GM19372 (cell line): Measurements from ENCODE around the gene INVS.
"Not testable (repeated sequence)": the region's sequence is repeated elsewhere in the genome, so short reads cannot be mapped to it uniquely, and the experiment has no call there.

Source experiments
- ATAC-seq: cut with Tn5 transposase; IDR thresholded peaks from one replicate; pipeline ENCODE4 v1.9.1; 2021; ENCODE audit warnings: mild to moderate bottlenecking, low read depth, moderate library complexity; ENCODE audit not compliant: unreplicated experiment

The INVS gene, protein sequence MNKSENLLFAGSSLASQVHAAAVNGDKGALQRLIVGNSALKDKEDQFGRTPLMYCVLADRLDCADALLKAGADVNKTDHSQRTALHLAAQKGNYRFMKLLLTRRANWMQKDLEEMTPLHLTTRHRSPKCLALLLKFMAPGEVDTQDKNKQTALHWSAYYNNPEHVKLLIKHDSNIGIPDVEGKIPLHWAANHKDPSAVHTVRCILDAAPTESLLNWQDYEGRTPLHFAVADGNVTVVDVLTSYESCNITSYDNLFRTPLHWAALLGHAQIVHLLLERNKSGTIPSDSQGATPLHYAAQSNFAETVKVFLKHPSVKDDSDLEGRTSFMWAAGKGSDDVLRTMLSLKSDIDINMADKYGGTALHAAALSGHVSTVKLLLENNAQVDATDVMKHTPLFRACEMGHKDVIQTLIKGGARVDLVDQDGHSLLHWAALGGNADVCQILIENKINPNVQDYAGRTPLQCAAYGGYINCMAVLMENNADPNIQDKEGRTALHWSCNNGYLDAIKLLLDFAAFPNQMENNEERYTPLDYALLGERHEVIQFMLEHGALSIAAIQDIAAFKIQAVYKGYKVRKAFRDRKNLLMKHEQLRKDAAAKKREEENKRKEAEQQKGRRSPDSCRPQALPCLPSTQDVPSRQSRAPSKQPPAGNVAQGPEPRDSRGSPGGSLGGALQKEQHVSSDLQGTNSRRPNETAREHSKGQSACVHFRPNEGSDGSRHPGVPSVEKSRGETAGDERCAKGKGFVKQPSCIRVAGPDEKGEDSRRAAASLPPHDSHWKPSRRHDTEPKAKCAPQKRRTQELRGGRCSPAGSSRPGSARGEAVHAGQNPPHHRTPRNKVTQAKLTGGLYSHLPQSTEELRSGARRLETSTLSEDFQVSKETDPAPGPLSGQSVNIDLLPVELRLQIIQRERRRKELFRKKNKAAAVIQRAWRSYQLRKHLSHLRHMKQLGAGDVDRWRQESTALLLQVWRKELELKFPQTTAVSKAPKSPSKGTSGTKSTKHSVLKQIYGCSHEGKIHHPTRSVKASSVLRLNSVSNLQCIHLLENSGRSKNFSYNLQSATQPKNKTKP

DNA sequence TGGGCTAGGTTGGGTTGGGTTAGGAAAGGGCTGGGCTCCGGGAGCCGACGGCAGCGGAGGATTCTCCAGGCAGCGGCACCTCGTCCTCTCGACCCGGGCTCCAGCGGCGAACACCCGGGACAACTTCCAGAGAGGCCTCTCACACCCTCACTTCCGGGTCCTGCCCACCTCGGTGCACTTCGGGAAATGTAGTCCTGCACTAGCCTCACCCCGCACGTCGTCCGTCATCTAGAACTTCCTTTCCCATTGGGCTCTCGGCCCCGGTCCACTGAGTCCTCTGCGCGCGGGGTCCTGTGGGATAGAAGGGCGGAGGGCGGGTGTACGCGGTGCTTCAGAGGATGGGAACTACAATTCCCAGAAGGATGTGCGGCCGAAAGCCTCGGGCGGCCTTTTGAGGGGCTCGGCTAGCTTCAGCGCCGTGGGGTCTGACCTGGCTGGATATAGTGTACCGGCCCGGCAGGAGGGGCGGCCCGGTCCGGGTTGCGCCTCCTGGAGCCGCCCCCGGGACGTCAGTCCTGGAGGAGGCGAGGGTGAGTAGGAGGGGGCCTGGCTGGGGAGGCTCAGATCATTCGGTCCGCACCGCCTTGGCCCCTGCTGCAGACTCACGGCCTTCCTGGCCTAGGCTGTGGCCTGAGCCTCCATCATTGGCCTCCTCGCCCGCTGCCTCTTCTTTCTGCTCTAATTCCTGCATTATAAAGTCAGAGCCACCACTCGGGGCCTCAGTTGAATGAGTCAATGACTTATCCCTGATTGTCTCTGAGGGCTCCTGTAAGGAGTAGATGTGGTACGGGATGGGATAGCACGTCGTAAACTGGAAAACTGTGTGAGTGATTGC lies at the start of gene INVS, which contains the start of gene ERP44:
INVS (plus strand) TSS at position 357 of the 835 bp plus-strand sequence. CDS start 5,279 bp downstream, outside the sequence.
ERP44 (minus strand) TSS at position 114 of the 835 bp plus-strand sequence. CDS start 160 bp downstream, outside the sequence.
- ATAC-seq: peak; percentile 97

DNA sequence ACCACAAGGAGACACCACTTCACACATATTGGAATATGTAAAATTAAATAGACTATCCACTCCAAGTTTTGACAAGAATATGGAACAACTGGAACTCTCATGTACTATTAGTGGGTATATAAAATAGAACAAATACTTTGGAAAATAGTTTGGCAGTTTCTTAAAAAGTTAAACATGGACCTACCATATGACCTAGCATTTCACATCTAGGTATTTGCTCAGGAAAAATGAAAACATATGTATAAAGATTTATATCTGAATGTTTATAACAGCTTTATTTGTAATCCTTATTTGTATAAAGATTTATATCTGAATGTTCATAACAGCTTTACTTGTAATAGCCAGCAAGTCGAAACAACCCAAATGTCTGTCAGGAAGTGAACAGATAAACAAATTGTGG lies 49.5 kb upstream of the INVS start:
- no peak for ATAC-seq

DNA sequence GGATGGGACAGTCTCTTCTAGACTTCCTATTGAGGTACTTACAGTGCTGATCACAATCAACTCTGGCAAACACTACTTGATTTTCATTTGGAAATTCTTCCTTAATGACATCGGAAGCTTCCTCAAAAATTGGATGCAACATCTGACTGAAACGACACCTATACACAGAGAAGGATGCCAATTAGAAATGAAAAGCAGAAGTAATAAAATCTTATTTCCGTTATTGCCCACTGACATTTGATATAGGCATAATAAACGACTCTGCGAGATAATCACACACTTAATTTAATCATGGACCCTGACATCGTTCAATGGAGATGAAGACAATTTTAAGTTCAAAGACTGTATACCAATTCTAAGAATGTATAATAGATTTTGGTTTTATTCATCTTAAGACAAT lies 46.7 kb upstream of the INVS start:
- no peak for ATAC-seq

DNA sequence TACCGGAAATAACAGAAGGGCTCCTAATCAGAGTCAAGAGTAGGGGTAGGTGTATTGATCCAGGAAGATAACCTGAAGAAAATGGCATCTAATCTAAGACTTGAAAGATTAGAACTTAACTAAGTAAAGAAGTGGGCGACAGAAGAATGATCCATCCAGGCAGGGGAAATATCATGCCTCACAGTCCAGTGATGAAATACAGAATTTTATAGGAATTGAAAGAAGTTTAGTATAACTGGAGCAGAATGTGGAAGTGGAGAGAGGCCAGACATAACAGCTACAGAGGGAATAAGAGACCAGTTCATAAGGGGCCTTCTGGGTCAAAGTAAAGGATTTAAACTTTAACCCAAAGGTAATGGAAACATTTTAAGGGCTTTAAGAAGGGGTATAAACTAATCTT lies 42.5 kb upstream of the INVS start:
- ATAC-seq: no peak

DNA sequence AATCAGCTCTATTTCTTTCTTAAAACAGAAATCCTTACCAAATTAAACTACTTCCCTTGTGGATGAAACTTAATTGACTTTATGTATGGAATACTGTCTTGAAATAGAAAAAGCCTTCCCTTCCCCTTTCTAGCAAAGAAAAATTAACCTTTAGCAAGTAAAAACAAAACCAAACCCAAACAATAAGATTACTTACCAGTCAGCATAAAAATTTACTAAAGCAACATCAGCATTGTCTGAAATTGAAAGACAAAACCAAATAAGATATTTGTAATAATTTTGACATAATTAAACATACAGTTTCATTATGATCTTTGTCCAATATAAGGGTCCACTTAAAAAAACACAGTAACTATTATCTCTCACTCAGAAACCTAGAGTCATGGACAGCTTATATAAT lies 41.4 kb upstream of the INVS start:
- no peak for ATAC-seq

DNA sequence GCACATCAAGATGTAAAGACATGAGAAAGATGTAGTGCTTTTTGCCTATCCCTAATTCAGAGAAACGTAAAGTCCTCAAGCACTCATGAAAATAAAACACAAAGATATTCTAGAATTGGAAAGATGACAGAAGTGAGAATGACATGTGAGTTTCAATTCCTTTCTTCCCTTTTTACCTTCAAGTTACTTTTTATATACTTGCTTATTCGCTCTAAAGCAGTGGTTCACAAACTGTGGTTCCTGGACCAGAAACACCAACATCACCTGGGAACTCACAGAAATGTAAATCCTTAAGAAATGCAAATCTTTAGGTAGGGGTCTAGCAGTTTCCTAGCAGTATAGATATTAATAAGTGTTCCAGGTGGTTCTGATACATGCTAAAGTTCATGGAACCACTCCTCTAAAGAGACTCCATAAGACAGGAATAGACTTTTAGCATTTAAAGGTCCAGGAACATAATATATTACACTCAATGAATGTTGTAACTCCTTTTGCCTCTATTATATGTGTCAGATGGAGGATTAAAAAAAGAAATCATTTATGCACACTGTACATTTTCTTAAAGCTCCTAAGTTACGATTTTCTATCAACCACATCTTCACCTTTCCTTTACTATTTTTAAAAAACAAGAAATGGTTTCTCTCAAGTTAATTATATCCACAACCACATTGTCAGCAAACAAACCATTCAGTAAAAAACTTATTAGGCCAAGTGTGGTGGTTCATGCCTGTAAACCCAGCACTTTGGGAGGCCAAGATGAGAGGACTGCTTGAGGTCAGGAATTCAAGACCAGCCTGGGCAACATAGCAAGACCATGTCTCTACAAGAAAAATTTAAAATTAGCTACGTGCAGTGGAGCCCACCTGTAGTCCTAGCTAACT lies 40.1 kb upstream of the INVS start:
- peak; percentile 76 for ATAC-seq

DNA sequence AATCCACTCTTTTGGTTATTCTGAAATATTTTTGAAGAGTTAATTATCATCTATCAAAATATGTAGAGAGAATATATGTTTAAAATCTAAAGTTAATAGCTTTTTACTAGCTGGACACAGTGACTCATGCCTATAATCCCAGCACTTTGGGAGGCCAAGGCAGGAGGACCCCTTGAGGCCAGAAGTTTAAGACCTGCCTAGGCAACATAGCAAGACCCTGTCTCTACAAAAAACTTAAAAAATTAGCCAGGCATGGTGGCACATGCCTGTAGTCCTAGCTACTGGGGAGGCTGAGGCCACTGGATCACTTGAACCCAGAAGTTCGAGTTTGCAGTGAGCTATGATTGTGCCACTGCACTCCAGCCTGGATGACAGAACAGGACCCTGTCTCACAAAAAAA lies 36.4 kb upstream of the INVS start:
- ATAC-seq: not testable (repeated sequence)

DNA sequence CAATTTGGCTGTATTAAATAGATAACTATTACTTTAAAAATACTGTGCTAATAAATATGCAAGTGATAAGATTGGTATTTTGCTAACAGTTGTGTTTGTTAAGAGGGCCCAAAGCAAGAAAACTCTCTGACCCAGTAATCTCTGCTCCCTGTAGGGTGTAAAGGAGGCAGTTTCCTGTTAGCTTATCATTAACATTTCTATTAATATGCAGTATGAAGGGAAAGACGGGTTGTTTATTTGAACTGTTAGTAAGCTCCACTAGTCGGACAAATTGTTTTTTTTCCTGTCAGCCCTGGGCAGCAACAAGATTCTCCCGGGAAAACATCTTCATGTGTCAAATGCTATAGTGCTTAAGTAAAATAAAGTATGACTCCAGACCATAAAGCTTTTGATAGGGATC lies 35.9 kb upstream of the INVS start:
- no peak for ATAC-seq

DNA sequence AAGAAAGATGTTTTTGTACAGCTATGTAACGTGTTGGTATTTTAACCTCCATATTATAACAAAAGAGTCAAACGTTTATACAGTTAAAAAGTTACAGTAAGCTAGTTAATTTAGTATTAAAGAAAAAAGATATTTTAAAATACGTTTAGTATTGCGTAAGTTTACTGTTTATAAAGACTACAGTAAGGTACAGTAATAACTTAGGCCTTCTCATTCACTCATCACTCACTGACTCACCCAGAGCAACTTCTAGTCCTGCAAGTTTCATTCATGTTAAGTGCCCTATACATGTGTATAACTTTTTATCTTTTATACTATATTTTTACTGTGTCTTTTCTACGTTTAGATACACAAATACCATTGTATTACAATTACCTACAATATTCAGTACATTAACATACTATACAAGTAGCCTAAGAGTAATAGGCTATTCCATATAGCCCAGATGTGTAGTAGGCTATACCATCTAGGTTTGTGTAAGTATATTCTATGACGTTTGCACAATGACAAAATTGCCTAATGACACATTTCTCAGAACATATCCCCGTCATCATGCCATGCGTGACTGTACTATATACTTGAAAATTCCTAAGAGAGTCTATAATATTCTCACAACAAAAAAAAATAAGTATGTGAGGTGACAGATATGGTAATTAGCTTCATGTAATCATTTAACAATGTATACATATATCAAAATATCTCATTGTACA lies 34.0 kb upstream of the INVS start:
- no peak for ATAC-seq

DNA sequence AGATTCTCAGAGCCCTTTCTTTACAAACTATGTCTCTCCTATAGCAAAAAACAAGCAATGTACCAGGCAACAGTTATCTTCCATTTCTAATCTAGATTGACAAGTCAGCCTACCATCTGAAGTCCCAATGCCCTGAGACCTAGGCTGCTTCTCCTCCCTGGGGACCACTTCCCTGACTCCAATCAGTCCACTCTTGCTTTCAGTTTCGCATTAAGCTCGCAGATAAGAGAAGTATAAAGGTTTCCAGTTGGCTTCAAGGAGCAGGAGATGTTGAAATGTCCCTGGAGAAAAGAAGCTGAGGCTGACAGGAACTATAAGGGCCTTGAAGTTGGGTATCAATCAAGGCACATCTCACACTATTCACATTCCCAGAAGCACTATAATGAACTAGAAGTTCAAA lies 32.5 kb upstream of the INVS start:
- no peak for ATAC-seq

DNA sequence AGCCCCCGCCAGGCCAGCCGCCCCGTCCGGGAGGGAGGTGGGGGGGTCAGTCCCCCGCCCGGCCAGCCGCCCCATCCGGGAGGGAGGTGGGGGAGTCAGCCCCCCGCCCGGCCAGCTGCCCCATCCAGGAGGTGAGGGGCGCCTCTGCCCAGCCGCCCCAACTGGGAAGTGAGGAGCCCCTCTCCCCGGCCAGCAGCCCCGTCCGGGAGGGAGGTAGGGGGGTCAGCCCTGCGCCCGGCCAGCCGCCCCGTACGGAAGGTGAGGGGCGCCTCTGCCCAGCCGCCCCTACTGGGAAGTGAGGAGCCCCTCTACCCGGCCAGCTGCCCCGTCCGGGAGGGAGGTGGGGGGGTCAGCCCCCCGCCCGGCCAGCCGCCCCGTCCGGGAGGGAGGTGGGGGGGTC lies 31.1 kb upstream of the INVS start:
- not testable (repeated sequence) for ATAC-seq

DNA sequence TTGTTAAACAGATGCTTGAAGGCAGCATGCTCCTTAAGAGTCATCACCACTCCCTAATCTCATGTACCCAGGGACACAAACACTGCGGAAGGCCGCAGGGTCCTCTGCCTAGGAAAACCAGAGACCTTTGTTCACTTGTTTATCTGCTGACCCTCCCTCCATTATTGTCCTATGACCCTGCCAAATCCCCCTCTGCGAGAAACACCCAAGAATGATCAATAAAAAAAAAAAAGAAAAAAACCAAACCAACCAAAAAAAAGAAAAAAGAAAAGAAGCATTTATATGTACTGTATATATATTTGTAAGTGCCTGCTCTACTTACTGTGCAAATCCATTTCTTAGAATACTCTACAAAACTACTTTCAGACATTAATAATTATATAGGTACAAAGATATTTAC lies 30.0 kb upstream of the INVS start:
- ATAC-seq: not testable (repeated sequence)

DNA sequence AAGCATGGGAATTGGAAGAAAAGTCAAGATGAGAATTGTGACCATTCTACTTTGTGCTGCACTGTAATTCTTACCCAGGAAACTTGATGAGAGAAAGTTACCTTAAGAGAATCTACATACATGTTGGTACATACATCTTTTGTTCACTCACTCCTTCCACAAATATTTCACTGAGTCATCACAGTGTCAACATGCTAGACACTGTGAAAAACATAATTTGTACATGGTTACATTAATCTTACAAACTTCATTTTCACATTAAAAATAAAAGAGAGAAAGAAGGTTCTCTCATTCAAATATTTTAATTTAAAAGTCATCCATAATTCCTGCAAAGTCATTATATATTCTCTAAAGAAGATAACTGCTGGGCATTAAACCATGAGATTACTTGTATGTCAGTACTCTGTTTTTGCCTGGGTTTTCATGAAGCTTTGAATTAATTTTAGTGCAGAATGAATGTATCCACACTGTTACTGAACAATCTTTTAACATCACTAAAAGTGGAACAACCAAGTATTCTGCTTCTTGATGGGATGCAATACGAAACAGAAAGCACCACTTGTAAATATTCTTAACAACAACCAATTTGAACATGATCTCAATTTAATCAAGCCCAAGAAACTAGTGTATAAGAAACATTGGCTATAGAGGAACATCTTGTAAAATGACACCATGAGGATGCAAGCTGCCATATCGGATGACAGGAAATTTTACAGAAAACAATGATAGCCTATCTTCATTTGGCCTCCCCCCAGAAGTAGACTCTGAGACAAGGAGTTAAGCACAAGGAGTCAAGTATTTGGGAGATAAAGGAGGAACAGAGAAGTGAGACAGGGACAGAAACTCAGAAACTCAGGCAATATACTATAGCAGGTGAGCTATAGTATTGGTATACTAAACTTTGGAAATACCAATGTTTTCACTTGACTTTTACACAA lies 28.7 kb upstream of the INVS start:
- no peak for ATAC-seq

DNA sequence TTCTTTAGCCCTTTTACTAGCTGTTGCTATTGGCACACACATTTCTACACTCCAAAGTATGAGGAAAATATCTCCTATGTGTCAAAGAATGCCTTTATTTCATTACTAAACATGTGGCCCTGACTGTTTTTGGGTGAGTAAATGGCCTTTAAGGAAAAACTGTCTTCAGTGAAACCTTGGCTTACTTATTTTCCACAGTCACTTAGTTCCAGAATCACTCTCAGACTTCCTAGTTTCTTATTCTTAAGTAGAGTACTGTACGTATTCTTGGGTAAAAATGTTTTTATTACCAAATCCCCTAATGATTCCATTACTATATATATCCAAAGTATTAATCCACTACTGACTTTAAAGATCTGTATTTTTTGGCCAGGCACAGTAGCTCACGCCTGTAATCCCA lies 27.8 kb upstream of the INVS start:
- ATAC-seq: no peak

DNA sequence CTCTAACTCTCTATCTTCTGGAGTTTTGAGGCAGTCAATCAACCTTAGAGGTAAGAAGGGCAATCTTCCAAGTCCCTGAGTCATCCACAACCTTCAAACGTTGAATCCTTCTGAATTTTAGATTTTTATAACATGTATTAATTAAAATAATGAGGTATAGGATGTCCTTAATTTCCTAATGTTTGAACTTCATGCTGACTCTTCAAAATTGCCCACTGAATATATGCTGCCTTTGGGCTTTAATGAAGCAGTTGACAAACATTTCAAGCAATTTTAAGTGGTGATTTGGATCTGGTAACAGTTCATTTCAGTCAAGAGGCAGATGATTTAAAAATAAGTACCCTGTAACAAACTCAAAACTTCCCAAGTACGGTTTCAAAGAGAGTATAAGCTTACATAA lies 26.2 kb upstream of the INVS start:
- ATAC-seq: no peak

DNA sequence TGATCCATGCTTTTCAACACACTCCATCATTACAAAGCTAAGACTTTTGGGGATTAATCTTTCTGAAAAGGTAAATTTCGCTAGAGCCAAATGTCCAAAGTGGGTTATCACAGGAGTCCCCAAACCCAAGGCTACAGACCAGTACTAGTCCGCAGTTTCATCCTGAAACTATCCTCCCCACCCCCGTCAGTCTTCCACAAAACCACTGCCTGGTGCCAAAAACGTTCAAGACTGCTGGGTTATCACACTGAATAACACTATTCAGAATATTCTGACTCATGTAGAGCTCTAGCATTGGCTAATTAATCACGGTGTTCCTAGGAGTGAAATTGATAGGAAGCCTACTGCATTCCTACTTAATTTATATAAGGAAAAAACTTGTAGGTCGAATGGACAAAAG lies 24.9 kb upstream of the INVS start:
- ATAC-seq: no peak

DNA sequence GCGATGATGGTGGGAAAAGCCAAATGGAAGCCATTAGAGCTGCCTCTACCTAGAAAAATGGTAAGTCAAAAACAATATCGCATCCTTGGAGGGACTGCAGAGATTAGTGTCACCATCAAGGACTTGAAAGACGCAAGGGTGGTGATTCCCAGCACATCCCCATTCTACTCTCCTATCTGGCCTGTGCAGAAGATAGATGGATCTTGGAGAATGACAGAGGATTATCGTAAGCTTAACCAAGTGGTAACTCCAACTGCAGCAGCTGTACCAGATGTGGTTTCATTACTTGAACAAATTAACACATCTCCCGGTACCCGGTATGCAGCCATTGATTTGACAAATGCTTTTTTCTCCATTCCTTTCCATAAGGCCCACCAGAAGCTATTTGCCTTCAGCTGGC lies 24.1 kb upstream of the INVS start:
- ATAC-seq: no peak

DNA sequence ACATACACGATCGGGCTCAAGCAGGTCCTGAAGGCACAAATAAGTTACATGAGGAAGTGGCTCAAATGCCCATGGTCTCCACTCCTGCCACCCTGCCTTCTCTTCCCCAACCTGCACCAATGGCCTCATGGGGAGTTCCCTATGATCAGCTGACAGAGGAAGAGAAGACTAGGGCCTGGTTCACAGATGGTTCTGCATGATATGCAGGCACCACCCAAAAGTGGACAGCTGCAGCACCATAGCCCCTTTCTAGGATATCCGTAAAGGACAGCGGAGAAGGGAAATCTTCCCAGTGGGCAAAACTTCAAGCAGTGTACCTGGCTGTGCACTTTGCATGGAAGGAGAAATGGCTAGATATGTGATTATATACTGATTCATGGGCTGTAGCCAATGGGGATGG lies 22.8 kb upstream of the INVS start:
- ATAC-seq: not testable (repeated sequence)
